Panc1 (cell line): ENCODE measurements around the gene WDR86. TPM values are rescaled to one million over a fixed set of nuclear protein-coding genes. Genes with fewer than 3 reads are reported as not detected.

ENCODE experiments used
- ATAC-seq: fragments of 200-7000 bp; cut with Tn5 transposase; 2 replicates; pipeline ENCODE4 v1.9.1; 2020; ENCODE audit warnings: mild to moderate bottlenecking, moderate library complexity
- BruUV-seq: library from RNA; stranded (reverse); fragments of 400-500 nt; replicated peaks from 2 replicates; lab custom pipeline; 2021; lab: Mats Ljungman, UMichigan
- CTCF ChIA-PET: fragments of 300-600 bp; sonication (Branson Sonifier 250); formaldehyde crosslinking; loops from one replicate; lab custom pipeline; 2022; ENCODE audit warnings: antibody characterized with exemption; lab: Charles Lee
- POLR2A ChIA-PET: fragments of 300-600 bp; sonication (Branson Sonifier 250); formaldehyde crosslinking; loops from one replicate; lab custom pipeline; 2022; ENCODE audit warnings: antibody characterized with exemption; lab: Charles Lee
- DNase-seq: peaks from one replicate; pipeline ENCODE4 v3.0.0-alpha.2; 2010; ENCODE audit warnings: low read depth, low spot score
- H3K27ac ChIP-seq: 2 replicates; pipeline ENCODE4 v1.5.1; 2011; ENCODE audit warnings: mild to moderate bottlenecking, low read length, inconsistent platforms
- H3K27me3 ChIP-seq: fragments of 200-500 bp; sonication (Bioruptor generic); 2 replicates; pipeline ENCODE4 v1.6.0; 2014; ENCODE audit warnings: low read length, inconsistent platforms; ENCODE audit not compliant: control insufficient read depth, insufficient read depth
- H3K36me3 ChIP-seq: fragments of 200-500 bp; sonication (Bioruptor generic); 2 replicates; pipeline ENCODE4 v1.5.1; 2014; ENCODE audit warnings: inconsistent platforms, mild to moderate bottlenecking, low read length, moderate library complexity; ENCODE audit not compliant: control insufficient read depth, insufficient read depth
- H3K4me1 ChIP-seq: 2 replicates; pipeline ENCODE4 v1.5.1; 2011; ENCODE audit warnings: inconsistent platforms, mild to moderate bottlenecking, low read length, moderate library complexity; ENCODE audit not compliant: control insufficient read depth, insufficient read depth
- H3K4me3 ChIP-seq, 2 experiments: 2 replicates each; pipeline ENCODE4 v1.5.1; 2011 to 2012; ENCODE audit warnings: low read depth in 2 of 2, low read length in 2 of 2, mild to moderate bottlenecking in 2 of 2, inconsistent platforms in 1 of 2, moderate library complexity in 1 of 2
- H3K9me3 ChIP-seq: fragments of 200-500 bp; sonication (Bioruptor generic); 2 replicates; pipeline ENCODE4 v1.5.1; 2014; ENCODE audit warnings: low read depth, mild to moderate bottlenecking, inconsistent platforms, low read length, moderate library complexity; ENCODE audit not compliant: control insufficient read depth, insufficient read depth
- POLR2AphosphoS5 ChIP-seq: IDR thresholded peaks from 2 replicates; pipeline ENCODE4 v1.6.1; 2012; ENCODE audit warnings: mild to moderate bottlenecking, low read depth, low read length, moderate library complexity
- SIN3A ChIP-seq: IDR thresholded peaks from 2 replicates; pipeline ENCODE4 v1.6.1; 2012; ENCODE audit warnings: low read depth, mild to moderate bottlenecking, low read length, moderate library complexity, borderline replicate concordance; ENCODE audit not compliant: insufficient read depth
- TCF7L2 ChIP-seq: IDR thresholded peaks from 2 replicates; pipeline ENCODE4 v1.6.1; 2011; ENCODE audit warnings: mild to moderate bottlenecking, low read depth, low read length, inconsistent platforms
- in situ Hi-C: cut with HindIII; loops from 2 replicates; pipeline ENCODE4 v1.10.0; 2016; ENCODE audit warnings: low sequenced_read_pairs, low pct_unique_long_range_greater_than_20kb
- intact Hi-C: fragments of 100-400 bp; cut with micrococcal nuclease; formaldehyde crosslinking; loops from one replicate; pipeline ENCODE4 v1.10.0; 2022; ENCODE audit not compliant: unreplicated experiment
- total RNA-seq: library from RNA; stranded (reverse); gene quantifications from one replicate; pipeline ENCODE4 v1.2.1, GENCODE V29; 2021; ENCODE audit not compliant: unreplicated experiment
- TF ChIP-seq, protein P1 (sequence below): fragments of 450-650 bp; IDR thresholded peaks from 2 replicates; pipeline ENCODE4 v1.5.1; 2017; ENCODE audit warnings: mild to moderate bottlenecking
- TF ChIP-seq, protein P2 (sequence below), 2 experiments: IDR thresholded peaks; 2 replicates each; pipeline ENCODE4 v1.6.1; 2011 to 2012; ENCODE audit warnings: low read depth in 2 of 2, control low read depth in 1 of 2, low read length in 1 of 2, mild to moderate bottlenecking in 1 of 2, moderate library complexity in 1 of 2; ENCODE audit not compliant: insufficient read depth in 1 of 2

Gene WDR86
- total RNA-seq, 1 experiment from 2014 or later: 0.72 TPM

DNA sequence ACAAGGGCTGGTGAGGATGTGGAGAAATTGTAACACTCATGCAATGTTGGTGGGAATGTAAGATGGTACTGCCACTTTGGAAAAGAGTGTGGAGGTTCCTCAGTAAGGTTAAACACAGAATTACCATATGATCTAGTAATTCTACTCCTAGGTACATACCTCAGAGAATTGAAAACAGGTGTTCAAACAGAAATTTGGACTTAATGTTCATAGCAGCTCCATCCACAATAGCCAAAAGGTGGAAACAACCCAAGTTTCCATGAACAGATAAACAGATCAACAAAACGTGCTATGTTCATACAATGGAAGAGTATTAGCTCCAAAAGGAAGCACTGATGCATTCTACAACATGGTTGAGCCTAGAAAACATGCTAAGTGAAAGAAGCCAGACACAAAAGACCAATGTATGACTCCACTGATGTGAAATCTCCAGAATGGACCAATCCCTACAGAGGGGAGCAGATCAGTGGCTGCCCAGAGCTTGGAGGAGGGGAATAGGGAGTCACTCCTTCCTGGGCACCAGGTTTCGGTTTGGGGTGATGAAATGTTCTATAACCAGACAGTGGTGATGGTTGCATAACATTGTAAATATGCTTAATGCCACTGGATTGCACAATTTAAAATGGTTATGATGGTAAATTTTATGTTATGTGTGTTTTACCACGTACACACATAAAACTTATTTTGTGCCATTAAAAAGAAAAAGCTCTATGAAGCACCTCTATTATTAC lies 5.7 kb upstream of the WDR86 start:
- Histone ChIP-seq H3K27ac (no peak overlapping the region), H3K9me3 (0 out of 2 replicates have a peak, but pooled peaks cover 3% of the 10 kb centered on the region), H3K4me1 (no peaks in the 10 kb centered on the region), H3K4me3 (no peak overlapping the region), H3K36me3 (no peaks in the 10 kb centered on the region), H3K27me3 (no peaks in the 10 kb centered on the region)
- intact Hi-C loops: no loop called here
- no TSS peak for BruUV-seq
- ATAC-seq (no peak), DNase-seq (no peak)
- ChIA-PET CTCF (no interaction called here), POLR2A (no interaction called here)
- TF ChIP-seq, protein P1, sequence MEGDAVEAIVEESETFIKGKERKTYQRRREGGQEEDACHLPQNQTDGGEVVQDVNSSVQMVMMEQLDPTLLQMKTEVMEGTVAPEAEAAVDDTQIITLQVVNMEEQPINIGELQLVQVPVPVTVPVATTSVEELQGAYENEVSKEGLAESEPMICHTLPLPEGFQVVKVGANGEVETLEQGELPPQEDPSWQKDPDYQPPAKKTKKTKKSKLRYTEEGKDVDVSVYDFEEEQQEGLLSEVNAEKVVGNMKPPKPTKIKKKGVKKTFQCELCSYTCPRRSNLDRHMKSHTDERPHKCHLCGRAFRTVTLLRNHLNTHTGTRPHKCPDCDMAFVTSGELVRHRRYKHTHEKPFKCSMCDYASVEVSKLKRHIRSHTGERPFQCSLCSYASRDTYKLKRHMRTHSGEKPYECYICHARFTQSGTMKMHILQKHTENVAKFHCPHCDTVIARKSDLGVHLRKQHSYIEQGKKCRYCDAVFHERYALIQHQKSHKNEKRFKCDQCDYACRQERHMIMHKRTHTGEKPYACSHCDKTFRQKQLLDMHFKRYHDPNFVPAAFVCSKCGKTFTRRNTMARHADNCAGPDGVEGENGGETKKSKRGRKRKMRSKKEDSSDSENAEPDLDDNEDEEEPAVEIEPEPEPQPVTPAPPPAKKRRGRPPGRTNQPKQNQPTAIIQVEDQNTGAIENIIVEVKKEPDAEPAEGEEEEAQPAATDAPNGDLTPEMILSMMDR: no peak
- TF ChIP-seq SIN3A: no peak
- TF ChIP-seq, protein P2, sequence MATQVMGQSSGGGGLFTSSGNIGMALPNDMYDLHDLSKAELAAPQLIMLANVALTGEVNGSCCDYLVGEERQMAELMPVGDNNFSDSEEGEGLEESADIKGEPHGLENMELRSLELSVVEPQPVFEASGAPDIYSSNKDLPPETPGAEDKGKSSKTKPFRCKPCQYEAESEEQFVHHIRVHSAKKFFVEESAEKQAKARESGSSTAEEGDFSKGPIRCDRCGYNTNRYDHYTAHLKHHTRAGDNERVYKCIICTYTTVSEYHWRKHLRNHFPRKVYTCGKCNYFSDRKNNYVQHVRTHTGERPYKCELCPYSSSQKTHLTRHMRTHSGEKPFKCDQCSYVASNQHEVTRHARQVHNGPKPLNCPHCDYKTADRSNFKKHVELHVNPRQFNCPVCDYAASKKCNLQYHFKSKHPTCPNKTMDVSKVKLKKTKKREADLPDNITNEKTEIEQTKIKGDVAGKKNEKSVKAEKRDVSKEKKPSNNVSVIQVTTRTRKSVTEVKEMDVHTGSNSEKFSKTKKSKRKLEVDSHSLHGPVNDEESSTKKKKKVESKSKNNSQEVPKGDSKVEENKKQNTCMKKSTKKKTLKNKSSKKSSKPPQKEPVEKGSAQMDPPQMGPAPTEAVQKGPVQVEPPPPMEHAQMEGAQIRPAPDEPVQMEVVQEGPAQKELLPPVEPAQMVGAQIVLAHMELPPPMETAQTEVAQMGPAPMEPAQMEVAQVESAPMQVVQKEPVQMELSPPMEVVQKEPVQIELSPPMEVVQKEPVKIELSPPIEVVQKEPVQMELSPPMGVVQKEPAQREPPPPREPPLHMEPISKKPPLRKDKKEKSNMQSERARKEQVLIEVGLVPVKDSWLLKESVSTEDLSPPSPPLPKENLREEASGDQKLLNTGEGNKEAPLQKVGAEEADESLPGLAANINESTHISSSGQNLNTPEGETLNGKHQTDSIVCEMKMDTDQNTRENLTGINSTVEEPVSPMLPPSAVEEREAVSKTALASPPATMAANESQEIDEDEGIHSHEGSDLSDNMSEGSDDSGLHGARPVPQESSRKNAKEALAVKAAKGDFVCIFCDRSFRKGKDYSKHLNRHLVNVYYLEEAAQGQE (IDR thresholded peaks at IDR 0.05; ENCODE audit: insufficient read depth in 1 of 2, low read depth in 2 of 2, low read length in 1 of 2): no peak
- no peak for TF ChIP-seq POLR2AphosphoS5
- TF ChIP-seq TCF7L2: no peak
- in situ Hi-C loops: no loop called here

DNA sequence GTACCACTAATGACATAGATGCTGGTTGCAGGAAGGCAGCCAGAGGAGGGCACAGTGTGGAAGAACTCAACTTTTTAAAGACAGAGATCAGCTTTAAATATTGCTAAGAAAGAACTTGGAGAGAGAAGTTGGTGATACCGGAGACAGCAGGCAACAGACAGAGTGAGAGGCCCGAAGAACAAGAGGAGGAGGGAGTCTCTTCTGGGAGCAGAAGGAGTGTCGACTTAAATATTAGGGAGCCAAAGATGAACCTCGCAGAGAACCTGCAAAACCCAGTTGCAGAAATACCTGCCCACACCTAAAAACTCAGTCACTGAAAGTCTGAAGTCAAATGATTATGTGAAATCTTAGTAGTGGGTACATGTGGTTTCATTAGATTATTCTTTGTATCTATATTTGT lies 3.4 kb upstream of the WDR86 start:
- H3K9me3 ChIP-seq: no peaks in the 10 kb centered on the region
- H3K36me3 ChIP-seq: no peaks in the 10 kb centered on the region
- DNase-seq (no peak), ATAC-seq (no peak)
- no TSS peak for BruUV-seq
- H3K4me1 ChIP-seq: no peaks in the 10 kb centered on the region; the same call in none of the 2 replicates
- no peak for TF ChIP-seq TCF7L2
- TF ChIP-seq, protein P2 (IDR thresholded peaks at IDR 0.05; ENCODE audit: insufficient read depth in 1 of 2, low read depth in 2 of 2, low read length in 1 of 2): no peak
- TF ChIP-seq, protein P1: no peak
- no peak for TF ChIP-seq SIN3A
- no peak for TF ChIP-seq POLR2AphosphoS5
- no peak overlapping the region for H3K4me3 ChIP-seq
- intact Hi-C loops (no loop called here), in situ Hi-C loops (no loop called here)
- H3K27ac ChIP-seq: no peak overlapping the region
- ChIA-PET CTCF (no interaction called here), POLR2A (no interaction called here)
- H3K27me3 ChIP-seq: no peaks in the 10 kb centered on the region
